H1 (cell line): ENCODE results near the gene SEC24C. TPM values are rescaled to one million over a fixed set of nuclear protein-coding genes. Genes with fewer than 3 reads are reported as not detected.

ENCODE experiments used
- ASH2L ChIP-seq: fragments of 200-600, 300-600 bp; sonication (generic); IDR thresholded peaks from one replicate; pipeline ENCODE4 v1.7.1; 2017; ENCODE audit warnings: low read length
- CBX8 ChIP-seq: fragments of 300-800, 300-1000 bp; sonication (generic); IDR thresholded peaks from 2 replicates; pipeline ENCODE4 v1.7.1; 2016; ENCODE audit warnings: low read depth, low read length, borderline replicate concordance
- CHD1 ChIP-seq: IDR thresholded peaks from 2 replicates; pipeline ENCODE4 v1.6.1; 2012; ENCODE audit warnings: low read depth, low read length, improper control_type of control experiment
- CHD2 ChIP-seq: IDR thresholded peaks from 2 replicates; pipeline ENCODE4 v1.6.1; 2012; ENCODE audit warnings: low read length, improper control_type of control experiment
- CREB1 ChIP-seq: IDR thresholded peaks from 2 replicates; pipeline ENCODE4 v1.6.1; 2012; ENCODE audit warnings: inconsistent platforms
- CTBP2 ChIP-seq: IDR thresholded peaks from 2 replicates; pipeline ENCODE4 v1.7.0; 2011; ENCODE audit warnings: borderline replicate concordance, mild to moderate bottlenecking, moderate library complexity, mixed read lengths, low read length; ENCODE audit not compliant: insufficient read depth, insufficient read length
- EZH2 ChIP-seq: fragments of 200-600 bp; sonication (generic); IDR thresholded peaks from 2 replicates; pipeline ENCODE4 v1.7.1; 2012; ENCODE audit warnings: low read depth, mild to moderate bottlenecking, moderate library complexity, low read length, inconsistent platforms; ENCODE audit not compliant: severe bottlenecking
- GABPA ChIP-seq: IDR thresholded peaks from 2 replicates; pipeline ENCODE4 v1.6.1; 2011; ENCODE audit warnings: mild to moderate bottlenecking, low read length, moderate library complexity, borderline replicate concordance; ENCODE audit not compliant: insufficient read depth
- KDM1A ChIP-seq: fragments of 200-600, 300-600 bp; sonication (generic); IDR thresholded peaks from 2 replicates; pipeline ENCODE4 v1.7.1; 2016; ENCODE audit warnings: mild to moderate bottlenecking, low read length, borderline replicate concordance
- KDM4A ChIP-seq: IDR thresholded peaks from one replicate; pipeline ENCODE4 v1.7.1; 2012; ENCODE audit warnings: low read depth, mild to moderate bottlenecking, moderate library complexity, low read length, inconsistent platforms; ENCODE audit not compliant: severe bottlenecking
- RBBP5 ChIP-seq: IDR thresholded peaks from 2 replicates; pipeline ENCODE4 v1.7.1; 2012; ENCODE audit warnings: low read depth, mild to moderate bottlenecking, inconsistent platforms, low read length, moderate library complexity, borderline replicate concordance
- RXRA ChIP-seq: IDR thresholded peaks from 2 replicates; pipeline ENCODE4 v1.6.1; 2011; ENCODE audit warnings: low read depth, mild to moderate bottlenecking, low read length, moderate library complexity; ENCODE audit not compliant: insufficient read depth
- SP4 ChIP-seq: IDR thresholded peaks from 2 replicates; pipeline ENCODE4 v1.6.1; 2012; ENCODE audit warnings: low read length, inconsistent platforms
- TAF1 ChIP-seq: IDR thresholded peaks from 2 replicates; pipeline ENCODE4 v1.6.1; 2011; ENCODE audit warnings: mild to moderate bottlenecking, low read depth, low read length
- TAF7 ChIP-seq: optimal IDR thresholded peaks from 2 replicates; pipeline ENCODE3; 2011; ENCODE audit warnings: low read depth, mild to moderate bottlenecking, inconsistent platforms, low read length, moderate library complexity, borderline replicate concordance
- YY1 ChIP-seq: IDR thresholded peaks from 2 replicates; pipeline ENCODE4 v1.6.1; 2011; ENCODE audit warnings: low read depth, mild to moderate bottlenecking, low read length
- polyA plus RNA-seq, 7 experiments: library from polyadenylated mRNA; depleted of rRNA in 3 of 7; stranded (reverse) in 5 of 7; unstranded in 2 of 7; fragments of >200 nt in 5 of 7; fragments of 200-250 nt in 2 of 7; gene quantifications; 1 replicate in 5 of 7; 2 replicates in 1 of 7; 4 replicates in 1 of 7; pipeline versions ENCODE4 v1.2.1 to v1.2.3, GENCODE V29; 2011 to 2013; ENCODE audit warnings: missing spikeins in 2 of 7, mixed read lengths in 2 of 7
- total RNA-seq: library from RNA; stranded (reverse); fragmentation: NEBNext Ultra II Directional; extraction: Animal tissue kit (Norgen Biotek cat#: 25700); gene quantifications from 2 replicates; pipeline ENCODE4 v1.2.1, GENCODE V29; 2021
- TF ChIP-seq, protein P1 (sequence below): IDR thresholded peaks from 2 replicates; pipeline ENCODE4 v1.6.1; 2012; ENCODE audit warnings: inconsistent platforms
- TF ChIP-seq, protein P2 (sequence below): IDR thresholded peaks from 2 replicates; pipeline ENCODE4 v1.6.1; 2012; ENCODE audit warnings: inconsistent platforms
- TF ChIP-seq, protein P3 (sequence below), 3 experiments: IDR thresholded peaks; 1 replicate in 2 of 3; 2 replicates in 1 of 3; pipeline versions ENCODE4 v1.5.1 to v1.6.1; 2011; ENCODE audit warnings: low read length in 3 of 3, mild to moderate bottlenecking in 3 of 3, inconsistent platforms in 2 of 3, low read depth in 1 of 3, moderate library complexity in 1 of 3; ENCODE audit not compliant: insufficient read depth in 1 of 3; ENCODE audit errors: control extremely low read depth in 1 of 3

SEC24C gene
- total and polyA plus RNA-seq, 2 of the 8 experiments (the other 6 are each of a cell fraction or from before 2014, with no cell fraction given), result 63.2 to 67.4 TPM

DNA sequence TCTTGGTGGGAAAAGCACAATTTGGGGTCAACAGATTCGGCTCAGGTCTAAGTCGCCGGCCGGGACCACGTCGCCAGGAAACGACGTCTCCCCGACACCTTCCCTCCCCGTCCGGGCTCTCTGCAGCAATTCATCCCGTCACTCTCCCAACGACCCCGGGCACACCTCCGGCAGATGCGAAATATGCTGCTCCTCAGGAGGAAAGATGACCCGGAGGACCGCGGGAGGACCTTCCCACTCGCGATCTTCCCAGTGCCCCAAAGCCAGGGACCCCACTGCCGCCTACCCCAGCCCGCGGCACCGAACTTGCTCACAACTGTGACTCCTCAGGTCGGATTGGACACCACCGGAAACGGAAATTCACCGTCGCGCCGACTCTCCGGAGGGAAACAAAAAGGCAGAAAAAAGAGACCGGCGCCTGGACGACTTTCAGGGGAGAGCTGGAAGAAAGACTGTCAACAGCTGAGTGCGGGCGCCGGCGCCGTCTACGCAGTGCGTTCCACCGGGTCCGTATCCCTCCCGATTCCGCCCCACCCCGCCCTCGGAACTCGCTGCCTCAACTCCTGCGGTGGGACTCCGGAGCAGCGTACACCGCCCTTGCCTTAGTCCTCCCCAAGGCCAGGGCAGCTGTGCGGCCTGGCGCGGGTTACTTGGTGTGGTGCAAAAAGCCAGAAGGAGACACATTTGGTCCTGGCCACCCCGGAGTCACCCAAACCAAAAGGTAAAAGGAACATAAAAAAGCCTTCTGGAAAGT, 13.8 kb upstream of the SEC24C start (continued):
- no peak for TF ChIP-seq KDM1A
- TF ChIP-seq, protein P1, sequence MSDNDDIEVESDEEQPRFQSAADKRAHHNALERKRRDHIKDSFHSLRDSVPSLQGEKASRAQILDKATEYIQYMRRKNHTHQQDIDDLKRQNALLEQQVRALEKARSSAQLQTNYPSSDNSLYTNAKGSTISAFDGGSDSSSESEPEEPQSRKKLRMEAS, result no peak; the same call in 1 of the 2 replicates
- TF ChIP-seq, protein P2, sequence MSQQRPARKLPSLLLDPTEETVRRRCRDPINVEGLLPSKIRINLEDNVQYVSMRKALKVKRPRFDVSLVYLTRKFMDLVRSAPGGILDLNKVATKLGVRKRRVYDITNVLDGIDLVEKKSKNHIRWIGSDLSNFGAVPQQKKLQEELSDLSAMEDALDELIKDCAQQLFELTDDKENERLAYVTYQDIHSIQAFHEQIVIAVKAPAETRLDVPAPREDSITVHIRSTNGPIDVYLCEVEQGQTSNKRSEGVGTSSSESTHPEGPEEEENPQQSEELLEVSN, result peak; percentile 28; the same call in 1 of the 2 replicates
- peak; percentile 96 for TF ChIP-seq ASH2L
- peak; percentile 95 for TF ChIP-seq TAF1
- peak; percentile 83 for TF ChIP-seq TAF7
- peak; percentile 99 for TF ChIP-seq GABPA
- TF ChIP-seq RXRA, result no peak
- TF ChIP-seq YY1, result no peak
- peak; percentile 84; the same call in 1 of the 2 replicates for TF ChIP-seq SP4
- TF ChIP-seq CBX8, result no peak
- TF ChIP-seq KDM4A, result peak; percentile 68
- TF ChIP-seq EZH2, result no peak
- TF ChIP-seq, protein P3, sequence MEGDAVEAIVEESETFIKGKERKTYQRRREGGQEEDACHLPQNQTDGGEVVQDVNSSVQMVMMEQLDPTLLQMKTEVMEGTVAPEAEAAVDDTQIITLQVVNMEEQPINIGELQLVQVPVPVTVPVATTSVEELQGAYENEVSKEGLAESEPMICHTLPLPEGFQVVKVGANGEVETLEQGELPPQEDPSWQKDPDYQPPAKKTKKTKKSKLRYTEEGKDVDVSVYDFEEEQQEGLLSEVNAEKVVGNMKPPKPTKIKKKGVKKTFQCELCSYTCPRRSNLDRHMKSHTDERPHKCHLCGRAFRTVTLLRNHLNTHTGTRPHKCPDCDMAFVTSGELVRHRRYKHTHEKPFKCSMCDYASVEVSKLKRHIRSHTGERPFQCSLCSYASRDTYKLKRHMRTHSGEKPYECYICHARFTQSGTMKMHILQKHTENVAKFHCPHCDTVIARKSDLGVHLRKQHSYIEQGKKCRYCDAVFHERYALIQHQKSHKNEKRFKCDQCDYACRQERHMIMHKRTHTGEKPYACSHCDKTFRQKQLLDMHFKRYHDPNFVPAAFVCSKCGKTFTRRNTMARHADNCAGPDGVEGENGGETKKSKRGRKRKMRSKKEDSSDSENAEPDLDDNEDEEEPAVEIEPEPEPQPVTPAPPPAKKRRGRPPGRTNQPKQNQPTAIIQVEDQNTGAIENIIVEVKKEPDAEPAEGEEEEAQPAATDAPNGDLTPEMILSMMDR (IDR thresholded peaks at IDR 0.05; ENCODE audit: control extremely low read depth in 1 of 3, insufficient read depth in 1 of 3, low read depth in 1 of 3, low read length in 3 of 3), result no peak
- TF ChIP-seq CREB1, result peak; percentile 91
- no peak for TF ChIP-seq CHD1
- peak; percentile 56; the same call in 1 of the 2 replicates for TF ChIP-seq RBBP5
- peak; percentile 29; the same call in 1 of the 2 replicates for TF ChIP-seq CHD2
- TF ChIP-seq CTBP2, result no peak
